Measurements from ENCODE around the gene GRSF1. TPM values are rescaled to one million over a fixed set of nuclear protein-coding genes. Genes with fewer than 3 reads are reported as not detected.

The GRSF1 gene
- total RNA-seq, 4 donors from 2014 or later = 34.0 to 46.6 (median 38.3) TPM

GRCh38 chr4:70768301-70768948, 71.3 kb downstream of the GRSF1 start:
- H3K27me3 ChIP-seq = no peaks in the 10 kb centered on the region
- no peak for DNase-seq
- peaks cover 0 to 48% (median 0%) of the 10 kb centered on the region in 3 donors for H3K36me3 ChIP-seq
- H3K27ac ChIP-seq = no peak overlapping the region
- TF ChIP-seq POLR2A (IDR thresholded peaks at IDR 0.05) (no peak), CTCF (IDR thresholded peaks at IDR 0.05) (no peak)
- H3K4me1 ChIP-seq = no peaks in the 10 kb centered on the region
- no peaks in the 10 kb centered on the region for H3K9me3 ChIP-seq
- no peak overlapping the region for H3K4me3 ChIP-seq

Small RNA genes lying within 50 kb of the gene (small RNA-seq; reads per million reads assigned to genes)
- gene RF00026 (0 reads per million in 2 donors), gene RNU6-891P (0 reads per million in 2 donors)

Other genes with a start within 250 kb of the GRSF1 start
- not detected for gene AMBN, start 247.6 kb downstream of the GRSF1 start, total RNA-seq
- not detected for gene ENAM, start 211.1 kb downstream of the GRSF1 start, total RNA-seq
- gene JCHAIN, start 173.4 kb downstream of the GRSF1 start, total RNA-seq = 100 to 1,000 TPM in 2 of 4 donors, 10 to 100 TPM in 2; 15.9 to 326 (median 89.6) TPM
- 10 to 100 TPM; 13.3 to 37.1 (median 15.6) TPM for gene UTP3, start 151.4 kb downstream of the GRSF1 start, total RNA-seq
- gene RUFY3, start 117.9 kb downstream of the GRSF1 start, total RNA-seq = 100 to 1,000 TPM in 1 of 4 donors, 10 to 100 TPM in 3; 36.1 to 113 (median 47.1) TPM
- 10 to 100 TPM in 1 of 4 donors, 1 to 10 TPM in 3; 4.0 to 15.7 (median 7.5) TPM for gene MOB1B, start 62.5 kb upstream of the GRSF1 start, total RNA-seq
- gene DCK, start 153.8 kb upstream of the GRSF1 start, total RNA-seq = 10 to 100 TPM in 2 of 4 donors, 1 to 10 TPM in 2; 7.2 to 28.9 (median 9.5) TPM